ENCODE data around the gene AP1G2.
"Not testable (repeated sequence)": the region's sequence is repeated elsewhere in the genome, so short reads cannot be mapped to it uniquely, and the experiment has no call there.

The AP1G2 gene

DNA sequence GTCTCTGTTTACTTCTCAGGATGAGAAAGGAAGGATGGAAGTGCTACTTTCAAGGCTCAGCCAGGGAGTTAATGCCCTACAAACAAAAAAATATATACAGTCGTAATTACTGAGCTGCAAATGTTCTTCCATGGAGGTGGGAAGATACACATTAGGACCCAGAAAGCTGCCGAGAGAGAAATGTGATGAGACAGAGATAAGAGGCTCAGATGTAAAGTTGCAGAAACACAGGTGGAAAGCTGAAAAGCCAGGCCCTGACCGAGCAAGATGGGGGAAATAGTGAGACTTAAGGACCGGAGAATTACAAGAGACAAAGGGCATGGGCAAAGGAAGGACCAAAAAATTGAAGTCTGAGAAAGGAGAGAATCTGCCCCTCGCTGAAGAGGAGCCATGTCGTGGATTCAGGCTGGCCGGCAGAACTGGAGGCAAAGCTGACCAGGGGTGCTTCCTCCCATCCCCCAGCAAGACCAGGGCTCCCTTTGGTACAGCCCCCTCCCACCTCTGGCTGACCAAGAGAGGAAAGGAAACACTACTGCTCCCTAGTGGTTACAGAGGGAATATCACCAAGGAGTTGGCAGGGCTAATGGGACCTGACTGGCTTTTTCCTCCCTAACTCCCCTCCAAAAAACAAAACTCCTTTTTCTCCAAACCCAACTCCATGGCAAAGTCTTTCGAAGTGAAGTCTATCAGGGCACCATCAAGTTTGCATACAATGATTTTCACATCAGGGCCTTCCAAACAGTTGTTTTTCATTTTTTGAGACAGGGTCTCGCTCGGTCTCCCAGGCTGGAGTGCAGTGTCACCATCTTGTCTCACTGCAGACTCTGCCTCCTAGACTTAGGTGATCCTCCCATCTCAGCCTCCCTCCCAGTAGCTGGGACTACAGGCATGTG is 28.1 kb downstream of the AP1G2 start:
- DNase-seq (ENCODE audit: low spot score) = peak; percentile 82

- DNase-seq (ENCODE audit: low spot score) = no peak
These were observed 28.8 kb downstream of the AP1G2 start for GRCh38 chr14:23538785-23539184.

DNA sequence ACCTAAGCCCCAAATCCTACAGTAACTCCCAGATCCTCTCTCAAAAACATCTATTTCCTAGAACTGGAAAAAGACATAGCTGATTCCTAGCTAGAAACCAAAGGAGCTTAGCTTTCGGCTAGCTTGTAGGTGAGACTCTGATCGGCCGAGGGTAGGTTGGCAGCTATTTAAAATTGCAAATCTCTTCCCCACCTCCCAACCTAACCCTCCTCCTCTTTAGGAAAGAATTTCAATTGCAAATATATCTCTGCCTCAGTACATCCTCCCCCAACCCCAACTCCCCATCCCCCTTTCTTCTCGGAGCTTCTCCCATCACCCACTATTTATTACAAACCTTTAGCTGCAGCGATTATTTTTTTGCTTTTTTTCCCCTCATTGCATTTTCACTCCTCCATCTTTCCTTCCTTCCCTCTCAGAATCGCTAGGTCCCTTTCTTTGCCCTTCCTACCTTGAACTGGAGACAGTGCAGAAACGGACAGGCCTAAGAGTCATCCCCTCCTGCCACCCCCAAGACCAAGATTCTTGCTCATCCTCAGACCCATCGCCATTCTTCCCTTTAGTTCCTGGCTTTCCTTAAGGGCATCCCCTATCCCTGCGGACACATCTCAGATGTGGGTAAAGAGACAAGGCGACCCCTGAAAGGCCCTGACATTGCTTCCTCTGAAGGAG is 29.4 kb downstream of the AP1G2 start:
- DNase-seq (ENCODE audit: low spot score) = no peak

DNA sequence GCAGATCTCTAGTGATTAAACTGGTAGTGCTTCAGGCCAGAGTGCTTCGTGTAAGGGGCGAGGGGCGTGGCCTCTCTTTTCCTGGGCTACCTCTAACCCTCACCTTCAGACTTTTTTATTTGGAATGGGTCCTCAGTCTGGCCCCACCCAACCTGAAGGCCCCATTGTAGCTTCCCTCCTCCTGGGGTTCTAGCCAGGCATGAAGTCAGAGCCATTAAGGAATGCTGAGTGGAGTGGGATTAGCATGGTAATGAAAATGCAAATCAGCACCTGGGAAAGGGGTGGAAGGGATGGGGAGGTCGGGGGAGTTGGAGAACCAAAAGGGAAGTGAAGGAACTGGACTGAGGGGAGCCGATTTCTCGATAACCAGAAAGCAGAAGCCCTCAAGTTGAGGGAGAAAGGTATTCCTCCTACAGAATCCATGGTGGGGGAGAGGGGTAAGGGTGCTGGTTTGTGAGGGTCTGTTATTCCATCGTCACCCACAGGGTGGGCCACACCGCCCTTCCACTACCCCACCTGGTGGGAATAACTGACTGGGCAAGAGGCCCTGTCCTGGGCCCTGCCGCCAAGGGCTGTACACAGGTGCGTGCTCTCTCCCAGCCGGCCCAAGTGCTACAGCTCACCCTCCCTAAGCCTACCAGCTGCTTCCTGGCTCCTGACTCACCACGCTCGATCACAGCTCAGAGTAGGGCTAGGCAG is 30.1 kb downstream of the AP1G2 start:
- DNase-seq (ENCODE audit: low spot score) = no peak

DNA sequence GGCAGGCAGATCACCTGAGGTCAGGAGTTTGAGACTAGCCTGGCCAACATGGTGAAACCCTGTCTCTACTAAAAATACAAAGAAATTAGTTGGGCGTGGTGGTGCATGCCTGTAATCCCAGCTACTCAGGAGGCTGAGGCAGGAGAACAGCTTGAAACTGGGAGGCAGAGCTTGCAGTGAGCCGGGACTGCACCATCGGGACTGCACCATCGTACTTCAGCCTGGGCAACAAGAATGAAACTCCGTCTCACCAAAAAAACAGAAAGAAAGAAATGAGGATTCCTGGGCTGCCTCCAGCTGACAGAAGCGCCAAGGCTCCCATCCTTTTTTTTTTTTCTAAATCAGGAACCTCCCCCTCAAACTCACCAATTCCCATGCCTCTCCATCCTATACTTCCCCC is 30.7 kb downstream of the AP1G2 start:
- DNase-seq (ENCODE audit: low spot score) = not testable (repeated sequence)

- DNase-seq (ENCODE audit: low spot score) = no peak
These were observed 31.1 kb downstream of the AP1G2 start for GRCh38 chr14:23536494-23536893.

DNA sequence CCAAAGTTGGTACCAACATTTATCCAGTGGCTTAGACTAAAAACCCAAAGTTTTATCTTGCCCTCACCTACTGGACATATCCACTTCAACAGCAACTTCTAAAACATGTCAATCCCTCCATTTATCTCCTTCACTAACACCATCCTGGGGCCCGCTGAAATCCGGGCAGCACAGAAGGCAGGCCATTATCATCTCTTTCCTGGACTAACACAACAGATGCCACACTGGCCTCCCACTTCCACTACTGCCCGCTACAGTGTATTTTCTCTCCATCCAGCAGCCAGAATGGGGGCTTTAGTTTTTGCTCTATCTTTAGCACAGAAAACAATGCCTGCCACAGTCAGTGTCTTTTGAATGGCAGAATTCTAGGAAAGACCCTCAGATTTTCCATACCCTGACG is 31.6 kb downstream of the AP1G2 start:
- no peak for DNase-seq (ENCODE audit: low spot score)

DNA sequence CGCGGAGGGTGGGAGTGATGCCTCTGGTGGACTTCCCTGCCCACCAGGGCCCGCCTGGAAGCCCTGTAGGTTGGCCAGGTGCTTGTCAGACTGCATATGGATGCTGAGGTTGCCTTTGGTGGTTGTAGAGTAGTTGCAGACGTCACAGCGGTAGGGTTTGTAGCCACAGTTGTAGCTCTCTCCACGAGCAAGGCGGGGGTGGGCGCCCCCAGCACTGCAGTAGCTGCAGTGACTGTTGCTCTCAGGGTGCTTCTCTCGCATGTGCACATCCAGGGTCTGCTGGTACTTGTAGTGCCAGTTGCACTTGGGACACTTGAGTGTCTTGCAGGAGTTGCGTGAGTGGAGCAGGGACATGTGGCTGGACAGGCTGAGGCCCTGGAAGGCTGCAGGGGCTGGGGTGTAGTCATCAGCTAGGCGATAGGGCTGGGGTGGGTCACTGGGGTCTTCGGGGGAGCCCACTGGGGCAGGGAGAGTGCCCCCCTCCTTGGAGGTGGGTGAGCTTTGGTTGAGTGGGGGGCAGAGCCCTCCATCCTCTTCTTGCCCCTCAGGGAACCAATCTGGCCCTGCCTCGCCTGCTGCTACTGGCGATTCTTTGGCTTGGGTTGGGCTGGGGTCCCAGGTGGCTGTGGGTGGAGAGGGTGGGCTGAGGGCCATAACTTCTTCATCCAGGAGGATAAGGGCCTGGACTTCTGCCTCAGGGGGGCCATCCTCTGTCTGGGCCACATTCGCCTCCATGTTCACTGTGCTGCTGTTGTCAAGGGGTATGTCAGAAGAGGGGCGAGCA is 33.7 kb downstream of the AP1G2 start:
- no peak for DNase-seq (ENCODE audit: low spot score)

DNA sequence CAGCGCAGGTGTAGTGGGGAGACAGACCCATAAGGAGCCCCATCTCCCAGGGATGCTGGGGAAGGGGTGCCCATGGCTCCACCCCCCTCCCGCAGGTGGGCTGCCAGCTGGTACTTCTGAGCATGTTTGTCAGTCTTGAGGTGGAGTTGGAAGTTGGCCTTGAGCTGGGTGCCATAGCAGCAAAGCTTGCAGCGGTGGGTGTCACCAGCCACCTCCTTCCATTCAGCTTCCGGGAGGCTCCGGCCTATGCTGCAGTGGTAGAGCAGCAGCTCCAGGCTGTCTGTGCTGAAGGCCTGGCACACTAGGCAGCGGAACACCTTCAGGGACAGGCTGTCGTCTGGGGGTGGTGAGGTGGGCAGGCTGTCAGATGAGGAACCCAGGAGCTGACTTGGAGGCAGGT is 34.9 kb downstream of the AP1G2 start:
- no peak for DNase-seq (ENCODE audit: low spot score)

- DNase-seq (ENCODE audit: low spot score) = no peak
These were observed 36.2 kb downstream of the AP1G2 start for GRCh38 chr14:23531391-23531790.

DNA sequence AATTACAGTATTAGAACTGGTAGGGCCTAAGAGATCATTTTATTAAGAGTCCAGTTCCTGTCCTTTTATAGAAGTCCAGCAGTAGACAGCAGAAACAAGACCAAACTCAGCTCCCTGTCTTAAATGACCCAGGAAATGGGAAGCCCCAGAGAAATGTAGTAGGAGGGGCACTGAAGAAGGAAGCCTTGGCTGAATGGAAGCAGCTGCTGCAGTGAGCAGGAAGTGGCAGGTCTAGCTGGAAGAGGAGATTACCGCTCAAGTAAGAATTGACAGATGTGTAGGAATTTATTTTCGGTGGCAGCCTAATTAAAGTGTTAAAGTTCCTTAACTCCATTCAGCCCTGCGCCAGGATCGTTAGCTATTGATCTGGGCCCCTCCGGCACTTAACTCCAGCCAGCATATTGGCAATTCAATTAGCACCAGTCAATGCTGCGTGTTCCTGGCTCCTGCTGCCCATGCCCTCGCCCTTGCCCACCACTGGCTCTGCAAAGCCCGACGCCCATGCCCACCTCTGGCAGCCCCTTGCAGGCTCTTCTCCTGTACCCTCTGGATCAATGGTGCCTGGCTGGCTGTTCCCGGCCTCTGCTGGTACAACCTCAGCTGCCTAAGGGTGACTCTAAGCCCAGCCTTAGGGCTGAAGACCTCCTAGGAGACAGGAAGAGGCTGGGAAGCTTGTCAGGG is 37.1 kb downstream of the AP1G2 start:
- DNase-seq (ENCODE audit: low spot score) = no peak

- DNase-seq (ENCODE audit: low spot score) = no peak
These were observed 38.6 kb downstream of the AP1G2 start for GRCh38 chr14:23529016-23529415.

DNA sequence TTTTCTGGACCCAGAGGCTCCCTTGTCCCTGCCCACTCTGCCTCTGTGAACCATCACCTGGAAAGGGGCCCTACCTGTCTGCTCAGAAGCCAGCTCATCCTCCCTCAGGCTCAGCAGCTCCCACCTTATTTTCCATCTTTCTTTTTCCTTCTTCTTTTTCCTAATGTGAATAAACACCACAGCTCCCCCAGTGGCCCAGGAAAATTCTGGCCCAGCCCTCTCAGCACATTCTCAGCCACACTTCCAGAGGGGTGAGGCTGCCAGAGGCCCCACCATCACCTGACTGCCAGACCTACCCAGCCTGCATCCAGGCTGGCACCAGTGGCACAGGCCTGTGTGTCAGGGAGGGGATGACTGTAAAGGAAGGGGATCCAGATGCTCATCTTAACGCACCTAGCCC is 39.0 kb downstream of the AP1G2 start:
- DNase-seq (ENCODE audit: low spot score) = no peak

- no peak for DNase-seq (ENCODE audit: low spot score)
These were observed 42.0 kb downstream of the AP1G2 start for GRCh38 chr14:23525611-23526010.

- DNase-seq (ENCODE audit: low spot score) = no peak
These were observed 42.6 kb downstream of the AP1G2 start for GRCh38 chr14:23524954-23525353.

DNA sequence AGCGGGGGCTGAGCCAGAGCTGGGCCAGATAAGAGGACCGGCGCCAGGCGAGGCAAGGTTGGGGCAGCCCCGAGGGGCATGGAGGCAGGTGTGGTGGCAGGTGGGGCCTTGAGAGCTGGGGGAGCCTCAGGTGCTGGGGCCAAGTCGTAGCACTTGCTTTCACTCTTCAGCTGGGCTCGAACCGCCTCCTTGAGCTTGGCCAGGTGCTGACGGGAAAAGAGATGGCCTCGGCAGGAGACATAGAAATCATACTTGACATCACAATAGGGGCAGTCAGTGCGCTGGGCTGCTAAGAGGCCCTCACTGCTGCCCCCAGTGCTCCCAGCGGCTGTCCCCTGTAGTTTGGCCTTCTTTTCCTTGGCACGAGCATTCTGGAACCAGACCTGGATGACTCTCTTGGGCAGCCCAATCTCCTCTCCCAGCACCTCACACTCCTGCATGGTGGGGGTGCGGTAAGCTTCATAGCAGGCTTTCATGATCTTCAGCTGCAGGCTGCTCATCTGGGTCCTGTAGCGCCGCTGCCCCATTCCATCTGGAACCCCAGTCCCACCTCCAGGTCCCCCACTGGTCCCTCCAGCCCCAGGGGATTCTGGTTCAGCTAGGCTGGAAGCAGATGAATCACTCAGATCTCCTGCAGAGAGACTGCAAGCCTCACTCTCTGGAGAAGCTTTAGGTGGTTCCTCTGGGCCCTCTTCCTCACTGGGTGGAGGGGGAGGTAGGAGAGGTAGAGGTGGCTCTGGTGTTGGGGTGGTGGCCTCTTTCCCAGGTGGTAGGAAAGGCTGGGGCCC is 44.2 kb downstream of the AP1G2 start:
- no peak for DNase-seq (ENCODE audit: low spot score)

- no peak for DNase-seq (ENCODE audit: low spot score)
These were observed 44.9 kb downstream of the AP1G2 start for GRCh38 chr14:23522643-23523198.

GRCh38 chr14:23521785-23522640 is 45.6 kb downstream of the AP1G2 start:
- no peak for DNase-seq (ENCODE audit: low spot score)

DNA sequence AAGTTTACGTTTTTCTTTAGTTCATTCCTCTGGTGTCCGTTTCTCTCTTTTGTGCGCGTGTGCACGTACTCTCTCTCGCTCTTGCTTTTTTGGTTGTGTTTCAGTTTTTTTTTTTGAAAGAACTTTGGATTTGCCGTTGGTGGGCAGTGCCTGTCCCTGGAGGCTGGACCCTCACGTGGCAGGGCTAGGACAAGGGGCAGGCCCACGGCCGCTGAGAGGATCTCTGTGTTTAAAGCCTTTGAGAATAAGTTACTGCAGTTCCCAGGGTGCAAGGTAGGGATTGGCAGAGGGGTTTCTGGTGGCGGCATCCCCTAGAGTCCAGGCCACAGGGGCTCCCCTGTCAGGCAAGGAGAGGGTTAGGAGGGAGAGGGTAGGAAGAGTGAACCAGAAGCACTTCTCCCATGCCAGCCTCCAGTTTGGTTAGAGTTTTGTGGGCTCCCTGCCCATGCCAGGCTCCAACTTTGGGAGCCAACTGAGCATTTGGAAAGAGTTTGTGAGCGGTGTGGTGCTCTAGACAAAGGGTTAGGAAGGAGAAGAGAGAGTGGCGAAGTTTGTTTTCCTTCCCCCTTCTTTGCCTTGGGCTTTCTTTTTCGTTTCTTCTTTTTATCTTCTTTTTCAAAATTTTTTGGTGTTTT is 46.6 kb downstream of the AP1G2 start:
- no peak for DNase-seq (ENCODE audit: low spot score)
